Cerebellar nuclear complex (tissue), 1 donor: Measurements from ENCODE around the gene MBD5.

Experiments
- DNase-seq, 2 experiments: peaks; one replicate each; lab custom pipeline; 2025; lab: John Stamatoyannopoulos, UW

Gene MBD5

DNA sequence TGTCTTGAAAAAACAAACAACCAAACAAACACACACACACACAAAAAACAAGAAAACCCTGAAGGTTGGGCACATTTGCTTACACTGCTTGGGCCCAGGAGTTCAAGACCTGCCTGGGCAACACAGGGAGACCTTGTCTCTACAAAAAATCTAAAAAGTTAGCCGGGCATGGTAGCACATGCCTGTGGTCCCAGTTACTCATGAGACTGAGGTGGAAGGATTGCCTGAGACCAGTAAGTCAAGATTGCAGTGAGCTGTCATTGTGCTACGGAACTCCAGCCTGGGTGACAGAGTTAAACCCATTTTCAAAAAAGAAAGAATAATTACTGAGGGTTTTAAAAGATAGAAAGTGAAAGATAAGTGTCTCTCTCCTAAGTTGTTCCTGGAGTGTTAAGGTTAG, 103.4 kb downstream of the MBD5 start:
- no peak for DNase-seq

DNA sequence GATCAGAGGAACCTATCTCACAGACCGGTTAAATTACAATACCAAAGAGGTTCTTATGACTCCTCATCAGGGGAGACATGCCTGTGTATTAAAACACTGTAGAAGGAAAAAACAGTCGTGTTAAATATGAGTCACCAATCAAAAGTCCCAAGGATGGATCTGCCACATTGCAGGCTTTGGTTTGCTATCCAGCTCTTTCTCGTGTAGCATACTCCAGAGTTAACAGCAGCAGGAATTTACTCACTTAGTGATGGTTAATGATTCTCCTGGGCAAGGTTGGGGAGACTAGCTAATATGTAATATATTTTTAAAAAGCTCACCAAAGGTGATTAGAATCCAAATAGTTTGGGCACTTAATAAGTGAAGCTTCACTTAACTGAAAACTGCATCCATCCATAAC, 109.7 kb downstream of the MBD5 start:
- DNase-seq: no peak

DNA sequence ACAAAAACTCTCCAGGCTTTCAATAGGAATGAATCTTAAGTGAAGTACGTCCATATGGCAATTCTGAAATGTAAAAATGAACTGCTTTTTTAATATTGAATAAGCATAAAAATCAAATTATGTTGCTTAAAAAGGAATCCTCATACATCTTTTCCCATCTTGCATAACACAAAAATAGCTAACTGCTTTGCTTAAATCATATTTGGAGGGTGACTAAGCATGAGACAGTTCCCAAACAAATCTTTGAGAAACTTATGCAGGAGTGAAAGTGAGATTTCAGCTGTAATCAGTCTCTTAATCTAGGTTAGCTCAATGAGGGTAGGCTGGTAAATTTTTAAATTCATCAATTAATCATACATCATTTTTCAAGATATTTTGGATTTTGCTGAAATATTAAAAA, 111.5 kb downstream of the MBD5 start:
- DNase-seq: no peak

DNA sequence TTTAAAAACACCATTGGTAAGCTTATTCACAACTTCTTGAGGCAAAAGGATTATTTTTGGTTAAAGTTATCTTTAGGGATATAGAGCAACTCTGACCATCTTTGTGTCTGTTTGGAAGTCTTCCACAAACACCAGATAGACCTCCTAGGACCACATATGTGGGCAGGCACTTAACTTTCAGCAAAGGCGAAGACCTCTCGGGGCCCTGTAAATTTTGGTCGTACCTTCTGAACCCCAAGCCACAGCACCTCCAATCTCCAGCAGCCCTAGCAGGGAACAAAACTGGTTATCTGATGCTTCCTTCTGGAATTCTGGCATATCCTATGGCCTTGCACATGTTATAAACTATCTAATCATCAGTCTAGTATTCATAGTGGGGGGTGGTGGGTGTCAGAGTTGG, 114.8 kb downstream of the MBD5 start:
- no peak for DNase-seq

DNA sequence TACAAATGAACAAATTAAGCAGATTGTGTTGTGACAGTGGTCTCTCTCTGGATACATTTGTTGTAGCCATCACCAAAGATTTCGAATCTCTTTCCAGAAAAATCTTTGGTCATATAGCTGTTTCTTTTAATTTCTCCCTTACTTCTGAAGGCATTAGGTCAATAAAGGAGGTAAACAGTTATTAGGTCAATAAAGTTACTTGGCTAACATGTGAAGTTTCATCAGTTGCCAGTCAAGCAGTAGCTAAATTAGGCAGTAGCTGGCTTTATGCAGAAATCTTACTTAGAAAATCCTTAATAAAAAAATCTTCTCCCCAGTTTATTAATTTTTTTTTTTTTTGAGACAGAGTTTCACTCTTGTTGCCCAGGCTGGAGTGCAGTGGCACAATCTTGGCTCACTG, 115.5 kb downstream of the MBD5 start:
- no peak for DNase-seq

DNA sequence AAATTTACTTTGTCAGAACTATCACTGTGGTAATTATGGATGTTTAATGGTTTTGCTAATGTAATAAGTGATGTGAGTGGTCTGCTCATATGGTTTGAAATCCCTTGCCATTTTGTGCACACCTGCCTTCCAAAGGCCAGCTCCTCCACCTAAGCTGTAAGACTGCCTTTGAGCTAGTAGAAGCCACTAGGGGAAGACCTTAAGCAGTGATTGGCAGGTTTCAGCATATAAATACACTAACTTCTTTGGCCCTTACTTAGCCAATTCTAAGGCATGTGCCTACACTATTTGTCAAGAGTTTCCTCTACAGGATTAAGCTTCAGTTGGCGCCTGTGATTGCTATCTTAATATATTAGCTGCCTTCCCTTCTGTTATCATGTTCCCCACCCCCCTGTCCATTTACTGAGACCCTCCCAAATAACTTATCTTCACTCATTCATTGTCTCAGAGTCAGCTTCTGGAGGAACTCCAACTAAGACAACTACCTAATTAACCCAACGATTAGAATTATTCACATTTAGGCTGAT, 141.1 kb downstream of the MBD5 start:
- DNase-seq: no peak

DNA sequence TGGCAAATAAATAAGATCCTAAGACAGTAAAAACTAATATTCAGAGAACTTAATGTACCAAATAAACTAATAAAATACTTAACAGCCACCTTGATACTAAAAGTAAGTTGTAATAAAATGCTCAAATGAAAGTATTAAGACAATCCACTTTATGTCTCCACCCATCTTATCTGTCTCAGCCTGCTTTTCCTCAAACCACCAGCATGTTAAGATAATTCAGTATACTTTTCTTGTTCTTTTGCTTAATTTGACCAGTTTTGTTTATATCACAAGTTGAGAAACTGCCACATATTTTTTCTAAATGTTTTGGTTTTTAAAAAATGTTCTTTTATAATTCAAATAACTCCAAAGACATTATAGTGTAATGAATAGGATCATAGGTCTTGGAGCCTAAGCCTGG, 142.0 kb downstream of the MBD5 start:
- no peak for DNase-seq

DNA sequence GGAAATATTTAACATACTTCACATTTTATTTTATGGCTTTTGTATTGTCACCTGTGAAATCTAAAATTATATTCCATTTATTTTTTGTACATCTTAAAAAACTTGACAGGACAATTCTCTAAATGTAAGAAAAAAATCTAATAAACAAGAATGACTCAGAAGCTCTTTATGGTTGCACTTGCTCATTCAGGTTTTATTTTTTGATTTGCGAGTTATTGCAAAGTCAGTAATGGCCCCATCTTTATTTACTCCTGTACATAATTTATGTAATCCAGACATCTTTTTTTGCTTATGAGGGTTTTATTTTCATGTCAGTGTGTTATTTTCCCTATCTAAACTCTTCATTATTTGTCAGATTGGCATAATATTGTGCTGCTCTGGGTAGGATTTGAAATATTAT, 145.1 kb downstream of the MBD5 start:
- DNase-seq: no peak

DNA sequence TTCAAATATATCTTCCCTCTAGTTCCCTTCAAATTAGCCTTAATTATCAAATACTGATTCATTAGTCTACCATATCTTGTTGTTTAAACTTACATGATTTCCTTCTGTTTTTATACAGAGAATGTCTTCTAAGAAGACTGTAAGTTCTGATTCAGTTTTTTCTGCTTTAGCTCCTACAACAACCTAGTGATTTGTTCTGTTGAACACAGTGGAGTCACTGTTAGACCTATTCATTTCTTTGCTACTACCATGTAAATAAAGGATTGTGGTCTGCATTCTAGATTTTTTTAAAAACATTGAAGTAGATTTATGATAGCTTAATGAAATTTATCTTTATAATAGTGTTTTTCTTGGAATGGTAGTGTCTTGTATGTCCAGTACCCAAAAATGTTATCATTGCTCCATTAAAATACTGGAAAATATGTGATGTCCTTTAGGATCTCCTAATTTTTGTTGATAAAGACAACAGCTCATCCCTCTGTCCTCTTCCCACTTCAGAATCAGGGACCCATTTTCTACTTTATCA, 146.4 kb downstream of the MBD5 start:
- DNase-seq: no peak

DNA sequence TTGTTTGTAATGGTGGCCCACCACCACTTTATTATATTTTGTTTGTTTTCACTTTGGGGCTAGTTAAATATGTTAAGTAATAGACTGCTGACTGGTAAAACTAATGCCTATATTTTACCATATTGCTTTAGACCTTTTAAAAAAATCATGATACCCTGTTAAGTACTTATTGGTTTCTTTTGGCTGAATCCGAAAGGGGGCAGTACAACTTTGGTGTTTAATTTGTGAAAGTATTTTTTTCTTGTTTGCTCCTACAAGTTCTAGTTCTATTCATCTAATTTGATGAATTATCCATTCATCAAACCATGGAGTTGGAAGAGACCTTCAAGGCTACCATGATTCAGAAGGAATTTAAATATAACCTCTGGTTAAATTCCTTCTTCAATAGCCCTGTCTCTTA, 147.0 kb downstream of the MBD5 start:
- no peak for DNase-seq

DNA sequence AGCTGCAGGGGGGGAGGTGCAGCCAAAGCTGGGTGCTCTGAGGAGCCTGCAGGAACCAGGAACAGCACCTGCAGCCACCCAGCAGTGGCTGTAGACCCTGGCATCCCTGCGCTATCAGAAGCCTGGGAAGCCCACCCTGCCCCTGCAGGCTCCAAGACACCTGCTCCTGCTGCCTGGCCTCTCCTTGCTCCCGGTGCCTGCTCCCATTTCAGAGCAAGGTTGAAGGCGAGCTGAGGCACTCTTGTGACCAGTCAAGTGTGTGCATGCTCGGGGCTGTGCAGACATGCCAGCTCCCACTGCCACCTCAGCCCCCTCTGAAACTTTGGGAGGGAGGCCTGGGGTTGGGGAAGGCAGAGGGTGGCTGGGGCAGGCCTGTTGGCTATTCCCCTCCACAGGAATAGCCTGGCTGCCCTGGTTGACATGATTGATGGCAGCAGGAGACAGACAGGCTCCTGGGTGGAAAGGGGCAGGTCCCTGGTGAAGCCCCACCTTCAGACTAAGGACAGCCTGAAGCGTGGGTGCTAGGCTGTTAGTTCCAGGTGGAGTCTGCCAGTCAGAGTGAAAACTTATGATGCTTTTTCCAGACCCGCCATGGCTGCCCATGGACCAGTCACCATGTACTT, 151.4 kb downstream of the MBD5 start:
- DNase-seq: no peak

DNA sequence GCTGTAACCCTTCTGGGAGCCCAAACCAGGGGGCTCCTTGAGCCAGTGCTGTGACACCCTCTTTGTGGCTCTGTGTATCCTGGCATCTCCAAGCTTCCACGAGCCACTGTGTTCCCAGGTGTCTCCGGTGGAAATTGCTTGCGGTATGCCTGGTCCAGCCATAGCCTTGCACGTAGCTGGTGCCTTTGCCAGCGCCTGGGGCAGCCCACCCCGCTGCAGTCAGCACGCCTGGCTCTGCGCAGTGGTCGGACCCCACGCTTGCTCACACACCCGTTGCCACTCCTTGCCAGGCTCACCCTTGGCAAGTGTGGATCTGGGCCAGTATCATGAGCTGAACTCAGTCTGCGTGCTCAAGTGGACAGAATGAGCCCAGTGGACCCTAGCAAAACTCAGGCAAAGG, 152.3 kb downstream of the MBD5 start:
- no peak for DNase-seq

DNA sequence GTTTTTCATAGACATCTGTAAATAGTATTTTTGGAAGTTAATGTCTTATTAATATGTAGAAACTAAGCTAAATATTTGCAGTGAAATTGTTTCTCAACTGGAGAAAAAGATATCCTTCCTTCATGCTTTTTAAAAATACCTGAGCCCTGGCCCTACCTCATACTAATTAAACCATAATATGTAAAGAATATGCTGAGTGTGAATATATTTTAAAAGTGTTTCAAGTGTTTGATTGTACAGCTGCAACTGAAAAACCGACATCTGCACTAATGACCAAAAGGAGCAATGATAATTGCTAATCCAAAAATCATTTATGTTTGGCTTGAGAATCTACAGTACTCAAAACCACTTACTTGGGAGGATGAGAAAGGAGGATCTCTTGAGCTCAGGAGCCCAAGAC, 156.7 kb downstream of the MBD5 start:
- DNase-seq: no peak

DNA sequence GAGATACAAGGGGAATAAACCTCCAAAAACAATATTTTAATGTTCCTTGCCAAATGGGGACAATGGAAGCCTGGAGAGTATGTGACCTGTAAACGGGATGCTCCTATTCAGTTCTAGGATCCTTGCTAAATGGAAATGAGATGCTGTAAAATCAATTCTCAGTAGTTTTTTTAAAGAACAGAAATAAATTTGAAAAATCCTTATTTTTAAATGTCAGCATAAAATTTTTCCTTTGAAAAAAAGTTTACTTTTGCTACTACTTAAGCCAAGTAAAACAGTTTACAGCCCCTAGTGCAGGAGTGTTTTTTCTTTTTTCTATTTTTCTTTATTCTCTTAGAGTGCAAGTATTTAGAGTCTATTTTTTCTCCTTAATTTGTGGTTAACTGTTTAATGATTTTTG, 158.8 kb downstream of the MBD5 start:
- no peak for DNase-seq

DNA sequence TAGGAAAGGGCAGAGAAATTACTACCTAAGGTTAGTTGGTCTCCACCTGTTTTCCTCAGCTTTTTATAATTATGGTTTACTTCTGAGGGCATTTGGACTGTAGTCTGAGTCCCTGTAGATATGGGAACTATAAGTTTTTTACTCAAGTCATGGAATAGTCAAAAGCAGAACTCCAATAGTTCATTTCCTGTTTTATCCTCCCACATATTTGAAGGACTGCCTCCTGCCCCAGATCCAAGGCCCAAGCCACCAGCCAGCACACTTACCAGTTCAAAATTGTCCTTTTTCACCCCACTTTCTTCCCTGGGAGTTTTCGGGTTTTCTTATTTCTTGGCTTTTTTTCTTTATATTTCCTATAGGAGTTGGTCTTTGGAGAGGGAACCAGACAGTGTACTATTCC, 164.1 kb downstream of the MBD5 start:
- no peak for DNase-seq

DNA sequence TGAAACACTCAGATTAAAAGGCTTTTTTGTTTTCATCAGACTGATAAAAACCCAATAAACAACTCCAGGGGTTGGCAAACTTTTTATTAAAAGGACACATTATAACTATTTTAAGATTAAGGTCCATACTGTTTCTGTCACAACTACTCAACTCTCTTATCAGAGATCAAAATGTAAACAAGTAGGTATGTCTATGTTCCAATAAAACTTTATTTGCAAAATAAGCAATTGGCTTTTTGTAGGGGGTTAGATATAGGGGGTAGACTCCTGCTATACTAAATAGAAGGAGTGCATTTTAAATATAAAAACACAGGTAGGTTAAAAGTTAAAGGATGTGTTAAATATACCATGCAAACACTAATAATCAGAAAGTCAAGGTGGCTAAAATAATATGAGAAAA, 174.0 kb downstream of the MBD5 start:
- DNase-seq: no peak

DNA sequence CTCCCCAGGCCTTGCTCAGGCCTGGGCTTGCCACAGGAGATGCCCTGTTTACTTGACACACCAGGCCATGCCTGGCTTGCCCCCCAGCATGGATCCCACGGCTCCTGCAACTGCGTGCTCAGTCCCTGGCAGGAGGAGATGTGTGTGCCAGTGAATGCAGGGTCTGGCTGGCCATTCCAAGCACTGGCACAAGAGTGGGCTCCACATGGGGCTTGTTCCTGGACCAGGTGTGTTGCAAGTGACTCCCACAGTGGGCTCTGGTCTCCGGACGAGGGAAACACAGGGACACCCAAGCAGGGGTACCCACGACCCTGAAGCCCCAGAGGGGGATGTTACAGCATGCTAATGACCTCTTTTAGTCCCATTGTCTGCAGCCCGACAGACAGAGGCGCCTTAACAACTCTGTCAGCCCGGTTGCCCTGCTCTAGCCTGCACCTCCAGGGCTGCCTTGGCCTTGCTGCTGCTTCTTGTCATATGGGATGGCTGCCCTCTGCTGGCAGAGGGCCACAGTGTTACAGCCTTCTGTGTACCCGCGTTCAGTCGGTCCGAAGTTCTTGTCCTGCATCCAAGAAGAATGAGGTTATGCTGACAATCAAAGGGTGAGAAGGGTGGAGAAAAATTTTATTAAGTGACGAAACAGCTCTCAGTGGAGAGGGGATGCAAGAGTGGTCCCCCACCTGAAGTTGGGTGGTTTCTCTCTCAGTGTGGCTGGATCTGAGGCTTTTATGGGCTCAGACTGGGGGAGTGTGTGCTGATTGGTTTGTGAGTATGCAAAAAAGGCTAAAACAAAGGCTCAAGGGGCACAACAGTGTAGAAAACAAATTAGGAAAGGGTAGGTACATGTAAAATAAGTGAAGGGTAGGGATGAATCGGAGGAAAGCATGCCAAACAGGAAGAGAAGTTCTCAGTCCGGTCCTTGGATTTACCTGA, 180.4 kb downstream of the MBD5 start:
- DNase-seq: no peak

DNA sequence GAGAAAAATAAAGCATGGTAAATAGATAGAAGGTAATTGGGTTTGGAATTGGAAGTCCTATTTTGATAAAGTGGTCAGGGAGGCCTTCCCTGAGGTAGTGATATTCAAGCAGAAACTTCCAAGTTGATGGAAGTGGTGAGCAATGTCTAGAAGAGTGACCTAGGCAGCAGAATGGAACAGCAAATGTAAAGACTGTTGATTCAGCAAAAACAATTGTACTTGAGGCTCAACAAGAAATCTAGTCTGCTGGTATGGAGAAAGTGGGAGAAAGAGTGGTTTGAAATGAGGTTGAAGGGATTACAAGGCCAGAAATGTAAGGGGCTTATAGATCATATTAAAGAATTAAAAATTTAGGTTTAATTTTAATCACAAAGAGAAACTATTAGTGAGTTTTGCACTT, 181.3 kb downstream of the MBD5 start:
- DNase-seq: no peak

DNA sequence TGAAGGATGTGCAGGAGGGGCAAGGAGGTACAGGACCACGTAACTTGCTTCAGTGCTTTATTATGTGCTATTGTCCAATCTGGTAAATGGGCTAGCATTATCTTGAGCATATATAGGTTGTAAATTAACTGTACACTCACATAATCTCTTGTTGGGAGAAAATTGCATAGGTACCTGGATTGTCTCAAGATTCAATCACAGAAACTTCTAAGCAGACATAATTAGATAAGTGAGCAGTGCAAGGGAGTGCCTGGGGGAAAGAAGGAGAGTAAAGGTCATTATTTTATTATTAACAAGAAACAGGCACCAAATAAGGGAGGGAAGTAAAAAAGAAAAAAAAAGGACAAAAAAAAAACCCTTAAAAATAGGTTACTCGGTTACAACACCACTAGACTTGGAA, 186.2 kb downstream of the MBD5 start:
- no peak for DNase-seq

DNA sequence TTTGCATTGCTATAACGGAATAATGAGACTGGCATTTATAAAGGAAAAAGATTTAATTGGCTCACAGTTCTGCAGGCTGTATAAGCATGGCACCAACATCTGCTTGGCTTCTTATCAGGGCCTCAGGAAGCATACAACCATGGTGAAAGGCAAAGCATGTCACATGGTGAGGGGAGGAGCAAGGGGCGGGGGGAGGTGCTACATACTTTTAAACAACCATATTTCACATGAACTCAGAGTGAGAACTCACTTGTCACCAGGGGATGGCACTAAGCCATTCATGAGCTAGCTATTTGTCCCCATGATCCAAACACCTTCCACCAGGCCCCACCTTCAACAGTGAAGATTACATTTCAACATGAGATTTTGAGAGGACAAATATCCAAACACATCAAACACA, 188.7 kb downstream of the MBD5 start:
- DNase-seq: no peak

DNA sequence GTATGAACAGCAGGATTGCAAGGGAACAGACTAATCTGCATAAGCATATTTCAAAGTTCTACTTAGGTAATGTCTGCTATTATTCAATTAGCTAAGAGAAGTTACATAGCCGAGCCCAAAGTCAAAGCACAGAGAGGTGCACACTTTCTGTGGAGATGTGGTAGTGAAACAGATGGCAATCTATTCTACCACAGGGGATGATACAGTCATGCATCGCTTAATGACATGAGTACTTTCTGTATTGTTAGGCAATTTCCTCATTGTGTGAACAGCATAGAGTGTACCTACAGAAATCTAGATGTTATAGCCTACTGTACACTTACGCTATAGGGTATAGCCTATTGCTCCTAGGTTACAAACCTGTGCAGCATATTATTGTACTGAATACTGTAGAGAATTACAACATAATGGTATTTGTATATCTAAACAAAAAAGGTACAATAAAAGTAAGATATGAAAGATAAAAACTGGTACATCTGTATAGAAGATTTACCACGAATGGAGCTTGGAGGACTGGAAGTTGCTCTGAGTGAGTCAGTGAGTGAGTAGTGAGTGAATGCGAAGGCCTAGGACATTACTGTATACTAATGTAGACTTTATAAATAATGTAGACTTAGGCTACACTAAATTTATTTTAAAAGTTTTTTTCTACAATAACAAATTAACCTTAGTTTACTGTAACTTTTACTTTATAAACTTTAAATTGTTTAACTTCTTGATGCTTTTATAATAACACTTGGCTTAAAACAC, 197.6 kb downstream of the MBD5 start:
- DNase-seq: no peak

DNA sequence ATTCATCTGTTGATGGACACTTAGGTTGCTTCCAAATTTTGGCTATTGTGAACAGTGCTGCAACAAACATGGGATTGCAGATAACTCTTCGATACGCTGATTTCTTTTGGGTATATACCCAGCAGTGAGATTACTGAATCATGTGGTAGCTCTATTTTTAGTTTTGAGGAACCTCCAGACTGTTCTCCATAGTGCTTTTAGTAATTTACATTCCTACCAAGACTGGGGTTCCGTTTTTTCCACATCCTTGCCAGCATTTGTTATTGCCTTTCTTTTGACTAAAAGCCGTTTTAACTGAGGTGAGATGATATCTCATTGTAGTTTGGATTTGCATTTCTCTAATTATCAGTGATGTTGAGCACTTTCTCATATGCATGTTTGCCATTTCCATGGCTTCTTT, 200.3 kb downstream of the MBD5 start:
- no peak for DNase-seq

DNA sequence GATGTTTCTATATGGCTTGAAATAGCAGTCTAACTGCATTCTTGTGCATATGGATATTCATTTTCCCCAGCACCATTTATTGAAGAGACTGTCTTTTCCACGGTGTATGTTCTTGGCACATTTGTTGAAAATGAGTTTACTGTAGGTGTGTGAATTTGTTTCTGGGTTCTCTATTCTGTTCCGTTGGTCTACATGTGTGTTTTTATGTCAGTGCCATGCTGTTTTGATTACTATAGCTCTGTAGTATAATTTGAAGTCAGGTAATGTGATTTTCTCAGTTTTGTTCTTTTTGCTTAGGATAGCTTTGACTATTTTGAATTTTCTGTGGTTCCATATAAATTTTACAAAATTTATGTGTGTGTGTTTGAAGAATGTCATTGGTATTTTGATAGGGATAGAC, 201.0 kb downstream of the MBD5 start:
- no peak for DNase-seq
